ENCODE measurements around the gene PRPF6. TPM values are rescaled to one million over a fixed set of nuclear protein-coding genes. Genes with fewer than 3 reads are reported as not detected.
A peak's percentile ranks its signal among the peaks of the same experiment; 100 is the strongest.

PRPF6 gene
- total and polyA plus RNA-seq, 2 experiments from 2014 or later = 47.1 to 54.8 TPM

GRCh38 chr20:64047046-64047389, 66.1 kb downstream of the PRPF6 start:
- no peak for DNase-seq
- Histone ChIP-seq H3K79me2 (ENCODE audit: insufficient read depth) (no peaks in the 10 kb centered on the region), H3K36me3 (ENCODE audit: low read depth) (no peaks in the 10 kb centered on the region), H2AFZ (no peak overlapping the region), H3K9me2 (ENCODE audit: insufficient read depth) (no peaks in the 10 kb centered on the region), H3K4me1 (ENCODE audit: insufficient read depth) (peaks cover 8% of the 10 kb centered on the region; the same call in 1 of the 2 replicates), H3K4me3 (no peak overlapping the region), H4K20me1 (ENCODE audit: insufficient read depth) (no peaks in the 10 kb centered on the region), H3F3A (ENCODE audit: insufficient read depth) (peaks cover 6% of the 10 kb centered on the region), H3K9ac (no peak overlapping the region), H3K4me2 (ENCODE audit: unreplicated experiment) (no peak overlapping the region), H3K27ac (no peak overlapping the region), H3K9me3 (ENCODE audit: low read depth) (no peaks in the 10 kb centered on the region), H3K27me3 (replicated peaks; ENCODE audit: insufficient read depth) (peaks cover 3% of the 10 kb centered on the region; the same call in 1 of the 2 replicates)
- TF ChIP-seq EZH2phosphoT487 (IDR thresholded peaks at IDR 0.05; ENCODE audit: insufficient read depth, low read depth) = no peak
- no peak for TF ChIP-seq EZH2 (IDR thresholded peaks at IDR 0.05; ENCODE audit: insufficient read depth, poor library complexity, severe bottlenecking)
- in situ Hi-C loops (cut with MboI) = no loop called here
- WGBS, 2 experiments (ENCODE audit: low coverage in 1 of 2, low lambda C conversion rate in 2 of 2, missing lambda C conversion rate in 2 of 2) = 74 to 81% methylated on average over 8 of the region's 8 CpGs

GRCh38 chr20:64047968-64048401, 67.1 kb downstream of the PRPF6 start:
- no peak for DNase-seq
- TF ChIP-seq EZH2 (IDR thresholded peaks at IDR 0.05; ENCODE audit: insufficient read depth, poor library complexity, severe bottlenecking) (no peak), EZH2phosphoT487 (IDR thresholded peaks at IDR 0.05; ENCODE audit: insufficient read depth, low read depth) (no peak)
- peaks cover 8% of the 10 kb centered on the region; the same call in 1 of the 2 replicates for H3K4me1 ChIP-seq (ENCODE audit: insufficient read depth)

GRCh38 chr20:64048402-64049044, 67.6 kb downstream of the PRPF6 start:
- WGBS, 2 experiments (ENCODE audit: low coverage in 1 of 2, low lambda C conversion rate in 2 of 2, missing lambda C conversion rate in 2 of 2) = 12 to 35% methylated on average over 26 to 51 of the region's 101 CpGs

More at GRCh38 chr20:64047968-64048401, 67.1 kb downstream of the PRPF6 start:
- Histone ChIP-seq H3K9me3 (ENCODE audit: low read depth) (no peaks in the 10 kb centered on the region), H3F3A (ENCODE audit: insufficient read depth) (peaks cover 6% of the 10 kb centered on the region), H3K27ac (no peak overlapping the region), H4K20me1 (ENCODE audit: insufficient read depth) (no peaks in the 10 kb centered on the region), H3K4me3 (no peak overlapping the region), H3K27me3 (replicated peaks; ENCODE audit: insufficient read depth) (no peaks in the 10 kb centered on the region), H3K4me2 (ENCODE audit: unreplicated experiment) (no peak overlapping the region), H2AFZ (no peak overlapping the region), H3K79me2 (ENCODE audit: insufficient read depth) (no peaks in the 10 kb centered on the region), H3K36me3 (ENCODE audit: low read depth) (no peaks in the 10 kb centered on the region), H3K9me2 (ENCODE audit: insufficient read depth) (no peaks in the 10 kb centered on the region), H3K9ac (no peak overlapping the region)
- in situ Hi-C loops (cut with MboI) = no loop called here
- 79 to 87% methylated on average over 36 to 49 of the region's 49 CpGs for WGBS, 2 experiments (ENCODE audit: low coverage in 1 of 2, low lambda C conversion rate in 2 of 2, missing lambda C conversion rate in 2 of 2)

GRCh38 chr20:64049060-64049877, 68.3 kb downstream of the PRPF6 start, which contains the start of gene SOX18:
Gene SOX18 (minus strand): TSS chr20:64049639. CDS start chr20:64049516, 123 bp downstream.
- H3K4me1 ChIP-seq (ENCODE audit: insufficient read depth) = peaks cover 8% of the 10 kb centered on the region; the same call in 1 of the 2 replicates
- DNase-seq = peak; percentile 66
- H3K79me2 ChIP-seq (ENCODE audit: insufficient read depth) = no peaks in the 10 kb centered on the region
- H3F3A ChIP-seq (ENCODE audit: insufficient read depth) = no peaks in the 10 kb centered on the region
- 2 to 4% methylated on average over 28 to 67 of the region's 111 CpGs for WGBS, 2 experiments (ENCODE audit: low coverage in 1 of 2, low lambda C conversion rate in 2 of 2, missing lambda C conversion rate in 2 of 2)
- H4K20me1 ChIP-seq (ENCODE audit: insufficient read depth) = no peaks in the 10 kb centered on the region
- no peak within 1 kb of the TSS for H2AFZ ChIP-seq
- no peaks in the 10 kb centered on the region for H3K27me3 ChIP-seq (replicated peaks; ENCODE audit: insufficient read depth)
- H3K9ac ChIP-seq = no peak within 1 kb of the TSS
- H3K36me3 ChIP-seq (ENCODE audit: low read depth) = no peaks in the 10 kb centered on the region
- H3K9me2 ChIP-seq (ENCODE audit: insufficient read depth) = no peaks in the 10 kb centered on the region
- no peak within 1 kb of the TSS for H3K27ac ChIP-seq
- no peak within 1 kb of the TSS for H3K4me3 ChIP-seq
- H3K9me3 ChIP-seq (ENCODE audit: low read depth) = no peaks in the 10 kb centered on the region
- in situ Hi-C loops (cut with MboI) = no loop called here
- no peak for TF ChIP-seq EZH2phosphoT487 (IDR thresholded peaks at IDR 0.05; ENCODE audit: insufficient read depth, low read depth)
- TF ChIP-seq EZH2 (IDR thresholded peaks at IDR 0.05; ENCODE audit: insufficient read depth, poor library complexity, severe bottlenecking) = no peak
- H3K4me2 ChIP-seq (ENCODE audit: unreplicated experiment) = no peak within 1 kb of the TSS

More at GRCh38 chr20:64048402-64049044, 67.6 kb downstream of the PRPF6 start:
- H3K27me3 ChIP-seq (replicated peaks; ENCODE audit: insufficient read depth) = no peaks in the 10 kb centered on the region
- no peaks in the 10 kb centered on the region for H3K79me2 ChIP-seq (ENCODE audit: insufficient read depth)
- in situ Hi-C loops (cut with MboI) = no loop called here
- no peaks in the 10 kb centered on the region for H4K20me1 ChIP-seq (ENCODE audit: insufficient read depth)
- H3K9ac ChIP-seq = no peak overlapping the region
- H3K4me2 ChIP-seq (ENCODE audit: unreplicated experiment) = no peak overlapping the region
- no peak for TF ChIP-seq EZH2 (IDR thresholded peaks at IDR 0.05; ENCODE audit: insufficient read depth, poor library complexity, severe bottlenecking)
- no peak for TF ChIP-seq EZH2phosphoT487 (IDR thresholded peaks at IDR 0.05; ENCODE audit: insufficient read depth, low read depth)
- H3K9me2 ChIP-seq (ENCODE audit: insufficient read depth) = no peaks in the 10 kb centered on the region
- H3K9me3 ChIP-seq (ENCODE audit: low read depth) = no peaks in the 10 kb centered on the region
- no peak overlapping the region for H2AFZ ChIP-seq
- H3K36me3 ChIP-seq (ENCODE audit: low read depth) = no peaks in the 10 kb centered on the region
- no peak overlapping the region for H3K4me3 ChIP-seq
- H3K4me1 ChIP-seq (ENCODE audit: insufficient read depth) = peaks cover 8% of the 10 kb centered on the region; the same call in 1 of the 2 replicates
- H3F3A ChIP-seq (ENCODE audit: insufficient read depth) = peaks cover 5% of the 10 kb centered on the region
- DNase-seq = no peak
- no peak overlapping the region for H3K27ac ChIP-seq
